GM13977 (cell line): ENCODE data around the gene STEAP2.

Source experiments
- DNase-seq: peaks from one replicate; pipeline ENCODE4 v3.0.0; 2012; ENCODE audit warnings: low spot score
- CTCF ChIP-seq: IDR thresholded peaks from 2 replicates; pipeline ENCODE4 v1.5.1; 2012; ENCODE audit warnings: mild to moderate bottlenecking, control low read depth; ENCODE audit not compliant: insufficient read depth; ENCODE audit errors: extremely low read depth, missing control alignments
- in situ Hi-C: fragments of 300-500 bp; cut with MboI; formaldehyde crosslinking; loops from one replicate; pipeline ENCODE4 v1.12.0; 2022; ENCODE audit warnings: low sequenced_read_pairs, low pct_unique_long_range_greater_than_20kb, mixed read lengths, inconsistent platforms; ENCODE audit not compliant: unreplicated experiment

Gene STEAP2

DNA sequence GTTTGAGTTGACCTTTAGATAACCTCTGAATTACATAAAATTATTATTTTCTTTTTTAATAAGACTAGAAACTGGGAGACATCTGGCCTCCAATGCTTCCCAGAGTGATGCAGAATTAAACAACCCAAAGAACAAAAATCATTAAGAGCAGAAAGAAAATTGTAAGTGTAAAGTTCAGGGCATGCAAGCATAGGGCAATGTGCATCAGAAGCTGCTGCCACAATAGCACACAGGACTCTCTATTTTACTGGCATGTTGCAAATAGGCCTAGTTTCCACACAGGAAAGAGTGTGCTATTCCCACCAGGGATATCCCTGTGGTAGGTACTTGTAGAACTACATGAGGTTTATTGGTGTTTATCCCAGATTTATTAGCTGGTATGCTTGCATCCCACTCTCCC, 20.5 kb upstream of the STEAP2 start:
- TF ChIP-seq CTCF: no peak
- in situ Hi-C loops: no loop called here
- no peak for DNase-seq

- DNase-seq: no peak
- in situ Hi-C loops: no loop called here
- TF ChIP-seq CTCF: no peak
These were observed 19.9 kb upstream of the STEAP2 start for GRCh38 chr7:90191648-90192047.

DNA sequence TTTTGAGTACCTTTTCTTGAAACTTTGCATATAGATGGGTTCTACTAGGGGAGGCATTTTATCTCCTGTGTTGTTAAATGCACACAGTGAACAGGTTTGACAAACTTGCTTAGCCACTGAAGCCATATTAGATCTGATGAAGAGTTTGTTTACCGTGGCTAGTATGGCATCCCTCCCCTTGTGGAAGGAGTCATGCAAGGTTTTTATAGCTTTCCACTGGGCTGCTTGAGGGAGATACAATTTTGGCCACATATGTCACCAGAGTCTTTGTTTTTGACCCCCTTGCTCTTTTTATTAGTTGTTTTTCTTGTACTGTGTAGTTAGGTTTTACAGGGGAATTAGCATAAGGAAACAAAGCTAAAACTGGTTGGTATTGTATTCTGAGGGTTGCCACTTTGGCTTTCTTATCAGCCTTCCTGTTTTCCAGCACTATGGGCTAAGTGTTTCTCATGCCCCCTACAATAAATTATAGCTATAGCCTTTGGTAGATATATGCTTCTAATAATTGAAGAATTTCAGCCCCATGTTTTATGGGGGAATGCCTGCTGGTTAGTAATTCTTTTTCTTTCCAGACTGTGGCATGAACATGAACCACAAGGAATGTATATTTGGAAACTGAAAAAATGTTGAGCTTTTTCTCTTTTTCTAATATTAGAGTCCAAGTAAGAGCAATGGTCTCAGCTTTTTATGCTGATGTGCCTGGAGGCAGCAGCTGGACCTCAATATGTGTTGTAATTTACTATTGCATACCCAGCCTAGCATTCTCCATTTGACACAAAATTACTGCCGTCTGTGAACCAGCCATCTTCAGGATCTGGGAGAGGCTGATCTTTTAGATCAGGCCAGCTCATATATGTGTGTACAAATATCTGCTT, 18.4 kb upstream of the STEAP2 start:
- in situ Hi-C loops: no loop called here
- TF ChIP-seq CTCF: no peak

DNA sequence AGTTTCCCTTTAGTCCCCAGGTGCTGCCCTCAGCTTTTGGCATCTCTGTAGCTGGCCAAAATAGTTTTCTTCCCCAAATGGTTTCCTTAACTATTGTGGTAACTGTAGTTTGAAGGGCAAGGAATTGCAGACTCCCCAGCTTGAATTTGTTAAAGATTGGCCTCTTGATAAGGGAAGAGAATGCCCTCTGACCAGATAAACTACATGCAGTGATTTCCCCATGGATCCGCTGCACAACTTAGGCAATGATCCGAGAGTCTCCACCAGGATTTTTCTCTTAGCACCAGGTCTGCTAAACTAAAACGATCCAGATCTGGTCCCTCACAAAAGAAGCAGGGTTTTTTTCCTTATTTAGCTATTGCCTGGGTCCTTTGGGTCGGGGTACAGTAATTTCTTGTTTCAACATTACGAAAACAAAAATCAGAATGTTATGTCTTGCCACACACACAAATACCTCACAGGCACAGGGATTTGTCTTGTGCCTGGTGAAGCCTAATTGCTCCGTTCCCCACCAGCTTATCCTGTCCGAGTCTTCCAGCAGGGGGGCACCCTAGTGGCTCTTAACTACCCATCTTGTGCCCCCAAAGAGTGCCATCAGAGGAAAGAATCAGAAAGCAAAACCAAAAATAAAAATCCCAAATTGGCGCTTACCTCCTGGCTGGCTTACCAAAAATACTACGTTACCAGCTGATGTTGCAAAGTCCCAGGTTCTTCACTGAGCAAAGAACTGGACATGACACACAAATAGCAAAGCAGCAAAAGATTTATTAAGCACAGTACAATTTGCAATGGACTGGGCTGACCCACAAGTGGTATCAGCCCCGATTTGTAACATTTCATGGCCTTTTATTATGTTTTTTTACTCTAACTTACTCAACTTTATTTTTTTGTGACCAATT, 16.4 kb upstream of the STEAP2 start:
- in situ Hi-C loops: no loop called here
- TF ChIP-seq CTCF: no peak

More for the DNA sequence above, 18.4 kb upstream of the STEAP2 start:
- no peak for DNase-seq

DNA sequence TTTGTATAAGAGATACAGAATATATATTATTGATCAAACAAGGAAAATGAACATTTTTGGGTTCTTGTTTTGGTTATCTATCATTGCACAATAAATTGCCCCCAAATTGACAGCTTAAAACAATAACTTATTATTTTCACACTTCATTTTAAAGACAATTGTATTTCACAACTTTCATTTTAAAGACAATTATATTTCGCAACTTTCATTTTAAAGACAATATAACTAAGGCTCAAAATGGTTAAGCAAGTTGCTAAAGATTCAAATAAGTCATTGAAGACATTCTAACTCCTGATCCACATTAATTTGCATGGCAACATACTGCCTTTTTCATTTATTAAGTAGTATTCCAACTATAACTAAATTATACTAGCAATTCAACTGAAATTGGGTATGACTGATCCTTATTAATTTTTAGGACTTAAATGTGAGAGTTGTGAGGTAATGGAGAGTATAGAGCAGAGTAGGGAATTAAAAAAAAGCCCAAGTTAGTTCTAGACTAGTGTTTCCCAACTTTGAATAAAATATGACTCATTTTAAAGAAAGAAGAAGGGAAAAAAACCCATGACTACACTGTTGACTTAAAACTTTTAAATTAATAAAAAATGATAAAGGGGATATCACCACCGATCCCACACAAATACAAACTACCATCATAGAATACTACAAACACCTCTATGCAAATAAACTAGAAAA, 9.9 kb upstream of the STEAP2 start:
- in situ Hi-C loops: no loop called here
- no peak for TF ChIP-seq CTCF
- DNase-seq: no peak

More for the DNA sequence above, 16.4 kb upstream of the STEAP2 start:
- no peak for DNase-seq

GRCh38 chr7:90207956-90208355, 3.6 kb upstream of the STEAP2 start:
- no peak for TF ChIP-seq CTCF
- no peak for DNase-seq
- in situ Hi-C loops: no loop called here
